Amniotic epithelial cell (primary cell): Measurements from ENCODE around the gene SPRN.
"Not testable (repeated sequence)": the region's sequence is repeated elsewhere in the genome, so short reads cannot be mapped to it uniquely, and the experiment has no call there.

ENCODE experiments used
- DNase-seq: peaks from one replicate; pipeline ENCODE4 v3.0.0-alpha.2; 2010; ENCODE audit warnings: low read depth

Gene SPRN

GRCh38 chr10:133439517-133440461 lies 15.4 kb upstream of the SPRN start:
- DNase-seq = no peak

- peak; percentile 24 for DNase-seq
Measured at GRCh38 chr10:133438711-133439273, 14.4 kb upstream of the SPRN start.

GRCh38 chr10:133432789-133433188 lies 8.4 kb upstream of the SPRN start:
- DNase-seq = not testable (repeated sequence)

DNA sequence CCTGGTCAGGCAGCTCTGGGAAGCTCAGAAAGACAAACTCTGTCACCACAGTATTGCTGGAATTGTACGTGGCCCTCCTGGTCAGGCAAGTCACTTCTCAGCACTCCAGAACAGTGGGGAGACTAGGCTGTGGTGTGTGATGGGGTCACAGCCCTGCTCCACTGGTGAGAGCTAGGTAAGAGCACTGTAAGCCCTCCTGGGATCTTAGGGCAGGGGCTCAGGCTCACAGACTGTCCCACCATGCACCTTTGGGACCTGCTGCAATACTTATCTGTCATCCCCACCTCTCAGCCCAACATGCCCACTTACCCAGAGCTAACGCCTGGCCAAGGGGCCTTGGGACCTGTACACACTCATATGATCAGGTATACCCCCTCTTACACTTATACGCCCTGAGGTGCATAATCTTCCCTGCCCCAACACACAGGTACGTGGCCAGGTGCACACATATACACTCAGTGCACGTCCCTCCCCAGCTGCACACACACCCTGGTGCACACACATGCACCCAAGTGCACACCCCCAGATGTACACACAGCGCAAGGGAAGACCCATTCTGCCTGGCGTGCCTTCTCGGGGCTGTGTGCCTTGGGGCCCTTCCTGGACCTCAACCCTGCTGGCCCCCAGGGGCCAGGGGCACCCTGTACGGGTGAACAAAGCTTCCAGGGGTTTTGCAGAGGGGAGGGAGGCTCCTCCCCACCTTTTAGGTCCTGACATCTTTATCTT lies 7.6 kb upstream of the SPRN start:
- not testable (repeated sequence) for DNase-seq

DNA sequence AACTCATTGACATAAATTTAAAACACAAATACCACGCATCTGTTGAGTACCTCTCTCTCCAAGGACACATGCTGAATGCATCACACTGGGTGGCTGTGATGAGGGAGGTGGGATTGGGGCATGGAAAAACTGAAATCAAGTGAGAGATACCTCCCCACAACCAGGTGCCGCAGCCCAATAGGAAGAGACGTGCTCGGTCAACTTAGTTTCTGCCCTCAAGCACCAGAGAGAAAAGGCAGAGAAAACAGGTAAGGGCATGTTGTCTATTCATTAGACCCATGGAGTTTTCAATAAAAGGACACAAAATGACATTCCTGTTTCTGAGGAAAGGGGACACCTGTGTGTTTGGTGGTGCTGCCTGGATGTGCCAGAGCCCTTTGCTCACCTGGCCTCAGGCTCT lies 5.1 kb upstream of the SPRN start:
- DNase-seq = not testable (repeated sequence)

- DNase-seq = not testable (repeated sequence)
Measured at GRCh38 chr10:133424102-133424501, 323 bp downstream of the SPRN start.

DNA sequence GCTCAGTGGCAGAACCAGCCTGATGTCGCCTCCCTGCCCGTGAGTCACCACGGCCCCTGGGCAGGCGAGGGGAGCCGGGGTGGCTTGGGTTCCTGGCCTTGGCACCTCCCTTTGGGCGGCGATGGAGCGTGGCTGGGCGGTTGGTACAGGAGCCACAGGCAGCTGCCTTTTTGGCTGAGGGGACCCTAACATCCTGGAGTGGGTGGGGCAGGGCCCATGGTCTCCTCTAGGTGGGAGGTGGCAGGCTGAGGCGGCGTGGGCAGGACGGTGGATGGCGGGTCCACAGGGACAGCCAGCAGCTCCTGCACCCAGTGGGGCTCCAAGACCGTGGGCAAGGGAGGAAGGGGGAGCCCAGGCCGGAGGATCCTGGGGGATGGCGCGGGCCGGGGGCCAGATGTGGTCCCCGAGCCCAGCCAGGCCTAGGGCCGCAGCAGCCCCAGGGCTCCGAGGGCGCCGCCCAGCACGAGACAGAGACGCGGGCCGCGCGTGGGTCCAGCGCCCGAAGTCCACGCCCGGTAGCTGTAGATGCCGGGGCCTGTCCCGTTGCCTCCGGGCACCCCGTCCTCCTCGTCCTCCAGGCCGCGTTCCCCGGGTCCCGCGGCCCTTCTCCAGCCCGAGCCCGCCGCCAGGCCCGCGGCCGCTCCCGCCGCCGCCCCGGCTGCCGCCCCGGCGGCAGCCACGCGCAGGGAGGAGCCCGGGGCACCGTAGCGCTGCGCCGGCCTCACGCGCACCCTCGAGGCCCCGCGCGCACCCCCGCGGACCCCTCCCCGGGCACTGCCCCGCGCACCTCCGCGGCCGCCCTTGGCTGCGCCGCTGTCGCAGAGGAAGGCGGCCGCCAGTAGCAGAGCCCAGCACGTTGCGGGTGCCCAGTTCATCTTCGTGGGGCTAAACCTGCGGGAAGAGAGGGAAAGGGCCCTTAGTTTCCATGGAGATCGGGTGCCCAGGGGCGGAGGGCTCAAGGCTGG lies 1.3 kb downstream of the SPRN start:
- no peak for DNase-seq

GRCh38 chr10:133422223-133422806 lies 2.1 kb downstream of the SPRN start:
- no peak for DNase-seq

DNA sequence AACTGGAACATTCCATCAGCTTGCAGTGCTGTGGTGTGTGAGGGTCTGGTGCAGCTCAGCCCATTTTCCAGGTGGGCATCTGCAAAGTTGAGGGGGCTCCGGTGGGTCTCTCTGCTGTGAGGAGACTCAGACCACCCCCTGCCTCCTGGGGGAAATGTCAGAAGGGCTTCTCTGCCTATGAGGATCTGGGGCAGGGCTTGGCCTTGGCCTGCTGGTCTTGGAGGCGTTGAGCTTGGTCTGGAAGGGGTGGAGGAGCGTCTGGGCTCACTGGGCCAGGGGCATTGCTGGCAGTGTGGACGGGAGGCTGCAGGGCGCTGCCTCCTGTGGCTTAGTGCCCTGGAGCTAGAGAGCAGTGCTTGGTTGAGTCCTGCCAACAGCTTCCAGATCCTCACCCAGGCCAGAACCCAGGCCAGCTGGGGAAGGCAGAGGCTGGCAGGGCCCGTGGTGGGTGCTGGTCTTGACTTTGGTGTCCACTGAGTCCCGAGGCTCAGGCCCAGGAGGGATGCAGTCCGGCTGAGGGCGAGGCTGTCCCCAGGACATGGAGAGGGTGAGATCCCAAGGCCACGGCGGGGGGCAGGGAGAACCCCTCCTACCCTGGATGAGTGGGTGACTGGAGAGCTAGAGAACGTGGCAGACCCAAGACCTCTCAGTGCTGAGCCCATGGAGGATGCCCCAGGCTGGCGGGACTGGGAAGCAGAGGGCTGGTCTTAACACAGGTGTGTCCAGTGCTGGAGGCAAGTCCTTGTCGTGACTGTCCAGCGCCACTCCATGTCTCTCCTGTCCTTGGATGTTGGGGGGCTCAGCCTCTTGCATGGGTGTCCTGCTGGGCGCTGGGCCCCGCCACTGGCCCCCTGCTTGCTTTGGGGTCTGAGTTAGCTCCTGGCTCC lies 2.8 kb downstream of the SPRN start:
- no peak for DNase-seq

- DNase-seq = no peak
Measured at GRCh38 chr10:133420579-133420978, 3.8 kb downstream of the SPRN start.

DNA sequence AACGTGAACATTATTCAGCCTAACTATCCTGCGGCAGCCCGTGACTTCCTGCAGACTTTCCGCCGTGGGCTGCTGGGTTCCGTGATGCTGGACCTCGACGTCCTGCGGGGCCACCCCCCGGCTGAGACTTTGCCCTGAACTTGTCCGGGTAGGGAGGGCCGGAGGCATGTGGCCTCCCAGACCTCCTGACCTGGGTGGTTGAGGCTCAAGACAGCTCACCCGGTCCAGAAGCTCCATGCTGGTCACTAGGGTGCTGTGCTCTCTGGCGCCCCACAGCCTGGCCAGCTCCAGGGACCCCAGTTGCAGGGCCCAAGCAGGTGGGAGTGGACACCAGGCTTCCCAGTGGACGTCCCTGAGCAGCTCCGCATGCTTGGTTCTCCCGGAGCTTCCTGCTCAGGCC lies 4.4 kb downstream of the SPRN start:
- no peak for DNase-seq

- no peak for DNase-seq
Measured at GRCh38 chr10:133419211-133419950, 5.0 kb downstream of the SPRN start.

- no peak for DNase-seq
Measured at GRCh38 chr10:133418289-133418993, 6.0 kb downstream of the SPRN start.

- DNase-seq = no peak
Measured at GRCh38 chr10:133415752-133416151, 8.7 kb downstream of the SPRN start.

- DNase-seq = not testable (repeated sequence)
Measured at GRCh38 chr10:133414401-133414800, 10.0 kb downstream of the SPRN start.

DNA sequence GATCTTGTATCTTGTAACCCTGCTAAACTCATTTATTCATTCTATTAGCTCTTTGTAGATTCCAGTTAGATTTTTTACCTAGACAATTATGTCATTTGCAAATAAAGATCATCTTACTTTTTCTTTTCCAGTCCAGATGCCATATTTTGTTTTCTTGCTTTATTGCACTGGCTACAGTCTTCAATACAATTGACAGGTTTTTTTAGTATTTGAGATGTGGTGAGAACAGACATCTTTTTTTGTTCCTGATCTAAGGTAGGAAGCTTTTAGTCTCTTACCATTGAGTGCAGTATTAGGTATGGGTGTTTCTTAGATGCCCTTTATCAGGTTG lies 12.1 kb downstream of the SPRN start:
- DNase-seq = no peak

DNA sequence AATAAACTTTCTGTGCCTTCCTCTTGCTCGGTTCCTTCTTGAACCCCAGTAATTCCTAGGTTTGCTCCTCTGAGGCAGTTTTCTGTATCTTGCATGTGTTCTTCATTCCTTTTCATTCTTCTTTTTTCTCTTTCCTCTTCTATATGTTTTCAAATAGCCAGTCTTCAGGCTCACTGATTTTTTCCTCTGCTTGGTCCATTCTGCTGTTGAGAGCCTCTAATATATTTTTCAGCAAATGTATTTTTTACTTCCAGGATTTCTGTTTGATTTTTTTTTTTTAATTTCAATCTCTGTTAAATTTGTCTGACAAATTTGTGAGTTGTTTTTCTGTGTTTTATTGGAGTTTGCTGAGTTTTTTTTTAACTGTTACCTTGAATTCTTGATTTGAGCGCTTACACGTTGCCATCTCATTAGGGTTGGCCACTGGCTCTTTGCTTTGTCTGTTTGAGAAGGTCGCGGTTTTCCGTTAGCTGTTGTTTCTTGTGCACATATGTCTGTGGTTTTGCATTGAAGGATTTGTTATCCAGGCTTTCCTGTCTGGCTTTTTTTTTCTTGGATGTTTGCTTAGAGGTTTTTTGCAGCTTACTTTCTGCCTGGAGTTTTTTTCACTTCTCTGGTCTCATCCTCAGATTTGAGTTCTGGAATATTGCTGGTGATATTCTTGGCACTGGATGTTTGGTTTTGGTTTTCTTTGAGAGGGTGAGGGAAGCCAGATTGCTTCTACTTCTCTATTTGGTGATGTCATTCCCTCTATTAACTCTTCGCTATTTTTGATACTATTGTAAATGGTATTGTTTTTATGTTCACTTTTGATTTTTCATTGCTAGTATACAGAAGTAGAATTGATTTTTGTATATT lies 12.7 kb downstream of the SPRN start:
- peak; percentile 12 for DNase-seq
